HepG2 (cell line): ENCODE results near the gene GSTM4. TPM values are rescaled to one million over a fixed set of nuclear protein-coding genes. Genes with fewer than 3 reads are reported as not detected.
A peak's percentile ranks its signal among the peaks of the same experiment; 100 is the strongest.

Source experiments
- CEBPB ChIP-seq: IDR thresholded peaks from 2 replicates; pipeline ENCODE4 v1.6.1; 2011; ENCODE audit warnings: low read depth, low read length, improper control_type of control experiment, borderline replicate concordance
- FOSL2 ChIP-seq: sonication (generic); formaldehyde crosslinking; IDR thresholded peaks from 2 replicates; pipeline ENCODE4 v1.4.0; 2020; ENCODE audit warnings: missing genetic modification reagents
- JUND ChIP-seq: sonication (generic); formaldehyde crosslinking; IDR thresholded peaks from 2 replicates; pipeline ENCODE4 v1.8.0; 2022; ENCODE audit warnings: mild to moderate bottlenecking, missing genetic modification reagents
- MED1 ChIP-seq: sonication (generic); formaldehyde crosslinking; IDR thresholded peaks from 2 replicates; pipeline ENCODE4 v1.4.0; 2020; ENCODE audit warnings: missing genetic modification reagents
- PHF21A ChIP-seq: sonication (generic); formaldehyde crosslinking; IDR thresholded peaks from 2 replicates; pipeline ENCODE4 v1.5.0; 2020; ENCODE audit warnings: mild to moderate bottlenecking, missing genetic modification reagents
- SOX13 ChIP-seq, 3 experiments: fragments of 450-650 bp in 1 of 3; sonication (generic) in 1 of 3; formaldehyde crosslinking in 1 of 3; IDR thresholded peaks in 2 of 3; conservative IDR thresholded peaks in 1 of 3; 2 replicates each; pipeline versions ENCODE4 v1.5.0 to v1.6.1; 2016 to 2020; ENCODE audit warnings: antibody characterized with exemption in 1 of 3, mild to moderate bottlenecking in 1 of 3, missing compliant biosample characterization in 1 of 3, missing genetic modification reagents in 1 of 3, moderate library complexity in 1 of 3
- SOX6 ChIP-seq, 2 experiments: fragments of 450-650 bp in 1 of 2; sonication (generic) in 1 of 2; formaldehyde crosslinking in 1 of 2; IDR thresholded peaks; 2 replicates each; pipeline versions ENCODE4 v1.4.0 to v1.6.1; 2017 to 2020; ENCODE audit warnings: antibody characterized with exemption in 1 of 2, mild to moderate bottlenecking in 1 of 2, missing genetic modification reagents in 1 of 2
- STAG1 ChIP-seq: sonication (generic); formaldehyde crosslinking; IDR thresholded peaks from 2 replicates; pipeline ENCODE4 v1.4.0; 2020; ENCODE audit warnings: missing genetic modification reagents
- TEAD3 ChIP-seq: optimal IDR thresholded peaks from 2 replicates; pipeline ENCODE3; 2016; ENCODE audit warnings: borderline replicate concordance
- XRCC5 ChIP-seq: fragments of 200-400 bp; formaldehyde crosslinking; optimal IDR thresholded peaks from 2 replicates; pipeline ENCODE3; 2017; ENCODE audit warnings: mild to moderate bottlenecking, low read length
- ZNF543 ChIP-seq: sonication (generic); formaldehyde crosslinking; IDR thresholded peaks from 2 replicates; pipeline ENCODE4 v1.4.0; 2020; ENCODE audit warnings: mild to moderate bottlenecking, missing genetic modification reagents
- ZNF557 ChIP-seq: sonication (generic); formaldehyde crosslinking; IDR thresholded peaks from 2 replicates; pipeline ENCODE4 v1.4.0; 2020; ENCODE audit warnings: missing genetic modification reagents
- polyA plus RNA-seq, 8 experiments: library from polyadenylated mRNA; depleted of rRNA in 3 of 8; stranded (reverse) in 7 of 8; unstranded in 1 of 8; fragments of >200 nt; fragmentation: Illumina TruSeq in 4 of 8; extraction: Trizol in 4 of 8; gene quantifications; 2 replicates each; pipeline versions ENCODE4 v1.2.1 to v1.2.3, GENCODE V29; 2011 to 2016; ENCODE audit warnings: low read depth in 4 of 8, missing spikeins in 1 of 8, mixed read lengths in 1 of 8; ENCODE audit not compliant: insufficient read depth in 1 of 8
- total RNA-seq, 5 experiments: library from RNA; depleted of rRNA; stranded (reverse); fragments of >200 nt; fragmentation: Illumina TruSeq; extraction: Trizol; gene quantifications; 2 replicates each; pipeline ENCODE4 v1.2.3, GENCODE V29; 2016; ENCODE audit warnings: low read depth in 1 of 5
- TF ChIP-seq, protein P1 (sequence below): IDR thresholded peaks from 2 replicates; pipeline ENCODE4 v1.6.1; 2018; ENCODE audit warnings: missing genetic modification reagents
- TF ChIP-seq, protein P2 (sequence below): sonication (generic); formaldehyde crosslinking; IDR thresholded peaks from 2 replicates; pipeline ENCODE4 v1.5.0; 2020; ENCODE audit warnings: missing genetic modification reagents, mild to moderate bottlenecking, borderline replicate concordance
- TF ChIP-seq, protein P3 (sequence below): sonication (generic); formaldehyde crosslinking; IDR thresholded peaks from 2 replicates; pipeline ENCODE4 v1.5.1; 2020; ENCODE audit warnings: mild to moderate bottlenecking, missing genetic modification reagents, borderline replicate concordance
- TF ChIP-seq, protein P4 (sequence below): sonication (generic); formaldehyde crosslinking; IDR thresholded peaks from 2 replicates; pipeline ENCODE4 v1.5.0; 2020; ENCODE audit warnings: mild to moderate bottlenecking, missing genetic modification reagents, moderate library complexity
- TF ChIP-seq, protein P5 (sequence below): sonication (generic); formaldehyde crosslinking; IDR thresholded peaks from 2 replicates; pipeline ENCODE4 v1.4.0; 2020; ENCODE audit warnings: missing genetic modification reagents

GSTM4 gene
- total and polyA plus RNA-seq, 2 of the 13 experiments (the other 11 are each of a cell fraction or from before 2014, with no cell fraction given): 25.3 to 40.8 TPM

DNA sequence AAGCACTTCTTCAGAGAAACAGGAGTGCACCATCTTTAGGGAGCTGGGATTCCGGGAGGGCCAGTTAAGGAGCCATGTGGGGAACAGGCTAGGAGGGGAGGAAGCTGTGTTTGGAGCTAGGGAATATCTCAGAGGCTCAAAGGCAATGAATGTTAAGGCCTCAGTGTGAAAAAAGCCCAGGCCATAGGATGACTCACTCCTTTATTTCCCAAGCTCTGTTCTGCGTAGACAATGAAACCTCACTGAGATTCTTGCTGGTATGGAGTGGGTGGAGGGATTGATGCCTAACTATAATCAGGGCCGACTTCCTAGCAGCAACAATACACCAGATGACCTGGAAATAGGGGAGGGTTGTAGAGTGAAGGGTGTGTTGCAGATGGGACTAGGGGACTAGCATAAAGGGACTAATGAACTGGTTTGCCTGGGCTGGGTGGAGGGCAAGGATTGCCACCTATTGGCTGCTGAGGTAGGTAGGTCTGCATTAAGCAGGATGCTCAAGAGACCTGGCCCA lies 38.6 kb upstream of the GSTM4 start (continued):
- TF ChIP-seq, protein P1, sequence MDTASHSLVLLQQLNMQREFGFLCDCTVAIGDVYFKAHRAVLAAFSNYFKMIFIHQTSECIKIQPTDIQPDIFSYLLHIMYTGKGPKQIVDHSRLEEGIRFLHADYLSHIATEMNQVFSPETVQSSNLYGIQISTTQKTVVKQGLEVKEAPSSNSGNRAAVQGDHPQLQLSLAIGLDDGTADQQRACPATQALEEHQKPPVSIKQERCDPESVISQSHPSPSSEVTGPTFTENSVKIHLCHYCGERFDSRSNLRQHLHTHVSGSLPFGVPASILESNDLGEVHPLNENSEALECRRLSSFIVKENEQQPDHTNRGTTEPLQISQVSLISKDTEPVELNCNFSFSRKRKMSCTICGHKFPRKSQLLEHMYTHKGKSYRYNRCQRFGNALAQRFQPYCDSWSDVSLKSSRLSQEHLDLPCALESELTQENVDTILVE (CRISPR knock-in tag): 0 out of 2 replicates have a peak, but pooled peaks have one; percentile 28
- TF ChIP-seq TEAD3: peak; percentile 41
- TF ChIP-seq SOX6 (IDR thresholded peaks at IDR 0.05): no peak
- TF ChIP-seq SOX6 (CRISPR knock-in tag; IDR thresholded peaks at IDR 0.05): peak; percentile 51; the same call in 1 of the 2 replicates
- 0 out of 2 replicates have a peak, but pooled peaks have one; percentile 17 for TF ChIP-seq ZNF557
- TF ChIP-seq FOSL2 (CRISPR knock-in tag): peak; percentile 94
- TF ChIP-seq, protein P2, sequence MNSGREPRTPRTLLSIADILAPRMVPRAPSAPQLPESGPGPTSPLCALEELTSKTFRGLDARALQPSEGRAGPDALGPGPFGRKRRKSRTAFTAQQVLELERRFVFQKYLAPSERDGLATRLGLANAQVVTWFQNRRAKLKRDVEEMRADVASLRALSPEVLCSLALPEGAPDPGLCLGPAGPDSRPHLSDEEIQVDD (CRISPR knock-in tag): no peak
- peak; percentile 29 for TF ChIP-seq XRCC5
- TF ChIP-seq, protein P3, sequence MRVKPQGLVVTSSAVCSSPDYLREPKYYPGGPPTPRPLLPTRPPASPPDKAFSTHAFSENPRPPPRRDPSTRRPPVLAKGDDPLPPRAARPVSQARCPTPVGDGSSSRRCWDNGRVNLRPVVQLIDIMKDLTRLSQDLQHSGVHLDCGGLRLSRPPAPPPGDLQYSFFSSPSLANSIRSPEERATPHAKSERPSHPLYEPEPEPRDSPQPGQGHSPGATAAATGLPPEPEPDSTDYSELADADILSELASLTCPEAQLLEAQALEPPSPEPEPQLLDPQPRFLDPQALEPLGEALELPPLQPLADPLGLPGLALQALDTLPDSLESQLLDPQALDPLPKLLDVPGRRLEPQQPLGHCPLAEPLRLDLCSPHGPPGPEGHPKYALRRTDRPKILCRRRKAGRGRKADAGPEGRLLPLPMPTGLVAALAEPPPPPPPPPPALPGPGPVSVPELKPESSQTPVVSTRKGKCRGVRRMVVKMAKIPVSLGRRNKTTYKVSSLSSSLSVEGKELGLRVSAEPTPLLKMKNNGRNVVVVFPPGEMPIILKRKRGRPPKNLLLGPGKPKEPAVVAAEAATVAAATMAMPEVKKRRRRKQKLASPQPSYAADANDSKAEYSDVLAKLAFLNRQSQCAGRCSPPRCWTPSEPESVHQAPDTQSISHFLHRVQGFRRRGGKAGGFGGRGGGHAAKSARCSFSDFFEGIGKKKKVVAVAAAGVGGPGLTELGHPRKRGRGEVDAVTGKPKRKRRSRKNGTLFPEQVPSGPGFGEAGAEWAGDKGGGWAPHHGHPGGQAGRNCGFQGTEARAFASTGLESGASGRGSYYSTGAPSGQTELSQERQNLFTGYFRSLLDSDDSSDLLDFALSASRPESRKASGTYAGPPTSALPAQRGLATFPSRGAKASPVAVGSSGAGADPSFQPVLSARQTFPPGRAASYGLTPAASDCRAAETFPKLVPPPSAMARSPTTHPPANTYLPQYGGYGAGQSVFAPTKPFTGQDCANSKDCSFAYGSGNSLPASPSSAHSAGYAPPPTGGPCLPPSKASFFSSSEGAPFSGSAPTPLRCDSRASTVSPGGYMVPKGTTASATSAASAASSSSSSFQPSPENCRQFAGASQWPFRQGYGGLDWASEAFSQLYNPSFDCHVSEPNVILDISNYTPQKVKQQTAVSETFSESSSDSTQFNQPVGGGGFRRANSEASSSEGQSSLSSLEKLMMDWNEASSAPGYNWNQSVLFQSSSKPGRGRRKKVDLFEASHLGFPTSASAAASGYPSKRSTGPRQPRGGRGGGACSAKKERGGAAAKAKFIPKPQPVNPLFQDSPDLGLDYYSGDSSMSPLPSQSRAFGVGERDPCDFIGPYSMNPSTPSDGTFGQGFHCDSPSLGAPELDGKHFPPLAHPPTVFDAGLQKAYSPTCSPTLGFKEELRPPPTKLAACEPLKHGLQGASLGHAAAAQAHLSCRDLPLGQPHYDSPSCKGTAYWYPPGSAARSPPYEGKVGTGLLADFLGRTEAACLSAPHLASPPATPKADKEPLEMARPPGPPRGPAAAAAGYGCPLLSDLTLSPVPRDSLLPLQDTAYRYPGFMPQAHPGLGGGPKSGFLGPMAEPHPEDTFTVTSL (CRISPR knock-in tag): peak; percentile 22; the same call in 1 of the 2 replicates
- TF ChIP-seq CEBPB: peak; percentile 25; the same call in 1 of the 2 replicates
- TF ChIP-seq, protein P4, sequence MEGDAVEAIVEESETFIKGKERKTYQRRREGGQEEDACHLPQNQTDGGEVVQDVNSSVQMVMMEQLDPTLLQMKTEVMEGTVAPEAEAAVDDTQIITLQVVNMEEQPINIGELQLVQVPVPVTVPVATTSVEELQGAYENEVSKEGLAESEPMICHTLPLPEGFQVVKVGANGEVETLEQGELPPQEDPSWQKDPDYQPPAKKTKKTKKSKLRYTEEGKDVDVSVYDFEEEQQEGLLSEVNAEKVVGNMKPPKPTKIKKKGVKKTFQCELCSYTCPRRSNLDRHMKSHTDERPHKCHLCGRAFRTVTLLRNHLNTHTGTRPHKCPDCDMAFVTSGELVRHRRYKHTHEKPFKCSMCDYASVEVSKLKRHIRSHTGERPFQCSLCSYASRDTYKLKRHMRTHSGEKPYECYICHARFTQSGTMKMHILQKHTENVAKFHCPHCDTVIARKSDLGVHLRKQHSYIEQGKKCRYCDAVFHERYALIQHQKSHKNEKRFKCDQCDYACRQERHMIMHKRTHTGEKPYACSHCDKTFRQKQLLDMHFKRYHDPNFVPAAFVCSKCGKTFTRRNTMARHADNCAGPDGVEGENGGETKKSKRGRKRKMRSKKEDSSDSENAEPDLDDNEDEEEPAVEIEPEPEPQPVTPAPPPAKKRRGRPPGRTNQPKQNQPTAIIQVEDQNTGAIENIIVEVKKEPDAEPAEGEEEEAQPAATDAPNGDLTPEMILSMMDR: peak; percentile 63
- TF ChIP-seq PHF21A (CRISPR knock-in tag): peak; percentile 47; the same call in 1 of the 2 replicates
- 0 out of 2 replicates have a peak, but pooled peaks have one; percentile 25 for TF ChIP-seq MED1 (CRISPR knock-in tag)
- TF ChIP-seq, protein P5, sequence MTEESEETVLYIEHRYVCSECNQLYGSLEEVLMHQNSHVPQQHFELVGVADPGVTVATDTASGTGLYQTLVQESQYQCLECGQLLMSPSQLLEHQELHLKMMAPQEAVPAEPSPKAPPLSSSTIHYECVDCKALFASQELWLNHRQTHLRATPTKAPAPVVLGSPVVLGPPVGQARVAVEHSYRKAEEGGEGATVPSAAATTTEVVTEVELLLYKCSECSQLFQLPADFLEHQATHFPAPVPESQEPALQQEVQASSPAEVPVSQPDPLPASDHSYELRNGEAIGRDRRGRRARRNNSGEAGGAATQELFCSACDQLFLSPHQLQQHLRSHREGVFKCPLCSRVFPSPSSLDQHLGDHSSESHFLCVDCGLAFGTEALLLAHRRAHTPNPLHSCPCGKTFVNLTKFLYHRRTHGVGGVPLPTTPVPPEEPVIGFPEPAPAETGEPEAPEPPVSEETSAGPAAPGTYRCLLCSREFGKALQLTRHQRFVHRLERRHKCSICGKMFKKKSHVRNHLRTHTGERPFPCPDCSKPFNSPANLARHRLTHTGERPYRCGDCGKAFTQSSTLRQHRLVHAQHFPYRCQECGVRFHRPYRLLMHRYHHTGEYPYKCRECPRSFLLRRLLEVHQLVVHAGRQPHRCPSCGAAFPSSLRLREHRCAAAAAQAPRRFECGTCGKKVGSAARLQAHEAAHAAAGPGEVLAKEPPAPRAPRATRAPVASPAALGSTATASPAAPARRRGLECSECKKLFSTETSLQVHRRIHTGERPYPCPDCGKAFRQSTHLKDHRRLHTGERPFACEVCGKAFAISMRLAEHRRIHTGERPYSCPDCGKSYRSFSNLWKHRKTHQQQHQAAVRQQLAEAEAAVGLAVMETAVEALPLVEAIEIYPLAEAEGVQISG (CRISPR knock-in tag): no peak
- no peak for TF ChIP-seq SOX13 (IDR thresholded peaks at IDR 0.05)
- peak in 1 of 2 experiments; percentile 70; a peak in 2 of 4 replicates for TF ChIP-seq SOX13 (CRISPR knock-in tag; conservative IDR thresholded peaks at IDR 0.05 in 1 of 2, IDR thresholded peaks at IDR 0.05 in 1 of 2)
- peak; percentile 75; the same call in 1 of the 2 replicates for TF ChIP-seq JUND (CRISPR knock-in tag)
- no peak for TF ChIP-seq ZNF543 (CRISPR knock-in tag)
- peak; percentile 40 for TF ChIP-seq STAG1 (CRISPR knock-in tag)
